HEK293T (cell line): Measurements from ENCODE around the gene TTLL3.

Experiments
- CTCF ChIA-PET: fragments of 350-600 bp; formaldehyde crosslinking; extraction: SDS; loops from one replicate; lab custom pipeline; 2021; ENCODE audit warnings: antibody characterized with exemption, inconsistent platforms; lab: Yijun Ruan, JAX
- POLR2A ChIA-PET: fragments of 350-600 bp; formaldehyde crosslinking; extraction: SDS; loops from one replicate; lab custom pipeline; 2020; ENCODE audit warnings: antibody characterized with exemption, inconsistent platforms; lab: Yijun Ruan, JAX
- DNase-seq: peaks from one replicate; pipeline ENCODE4 v3.0.0; 2012; ENCODE audit warnings: mixed read lengths; ENCODE audit errors: extremely low spot score
- ARNT ChIP-seq: fragments of 450-650 bp; IDR thresholded peaks from 2 replicates; pipeline ENCODE4 v1.6.1; 2017; ENCODE audit warnings: mild to moderate bottlenecking
- BHLHE40 ChIP-seq: fragments of 450-650 bp; IDR thresholded peaks from 2 replicates; pipeline ENCODE4 v1.6.1; 2016; ENCODE audit warnings: mild to moderate bottlenecking, moderate library complexity, borderline replicate concordance
- CTBP1 ChIP-seq: fragments of 450-650 bp; IDR thresholded peaks from 2 replicates; pipeline ENCODE4 v1.6.1; 2016; ENCODE audit warnings: borderline replicate concordance
- ELF4 ChIP-seq: fragments of 450-650 bp; IDR thresholded peaks from 2 replicates; pipeline ENCODE4 v1.6.1; 2017; ENCODE audit warnings: antibody characterized with exemption
- FOXA1 ChIP-seq: fragments of 450-650 bp; IDR thresholded peaks from 2 replicates; pipeline ENCODE4 v1.6.1; 2016; ENCODE audit warnings: mild to moderate bottlenecking
- FOXK2 ChIP-seq: fragments of 450-650 bp; IDR thresholded peaks from 2 replicates; pipeline ENCODE4 v1.6.1; 2016; ENCODE audit warnings: mild to moderate bottlenecking
- FOXM1 ChIP-seq: fragments of 450-650 bp; IDR thresholded peaks from 2 replicates; pipeline ENCODE4 v1.6.1; 2017; ENCODE audit warnings: mild to moderate bottlenecking, borderline replicate concordance
- HDGF ChIP-seq: fragments of 450-650 bp; IDR thresholded peaks from 2 replicates; pipeline ENCODE4 v1.6.1; 2017; ENCODE audit warnings: antibody characterized with exemption, borderline replicate concordance
- L3MBTL2 ChIP-seq: fragments of 450-650 bp; conservative IDR thresholded peaks from 2 replicates; pipeline ENCODE4 v1.6.1; 2016; ENCODE audit warnings: mild to moderate bottlenecking
- LEF1 ChIP-seq: fragments of 450-650 bp; IDR thresholded peaks from 2 replicates; pipeline ENCODE4 v1.6.1; 2017; ENCODE audit warnings: mild to moderate bottlenecking, borderline replicate concordance
- NFRKB ChIP-seq: fragments of 450-650 bp; IDR thresholded peaks from 2 replicates; pipeline ENCODE4 v1.6.1; 2016; ENCODE audit warnings: mild to moderate bottlenecking, moderate library complexity
- SP1 ChIP-seq: fragments of 450-650 bp; IDR thresholded peaks from 2 replicates; pipeline ENCODE4 v1.6.1; 2017
- SUZ12 ChIP-seq: fragments of 450-650 bp; IDR thresholded peaks from 2 replicates; pipeline ENCODE4 v1.6.1; 2016; ENCODE audit warnings: mild to moderate bottlenecking
- TARDBP ChIP-seq: fragments of 450-650 bp; IDR thresholded peaks from 2 replicates; pipeline ENCODE4 v1.6.1; 2016
- ZNF384 ChIP-seq: fragments of 450-650 bp; IDR thresholded peaks from 2 replicates; pipeline ENCODE4 v1.6.1; 2016
- TF ChIP-seq, protein P1 (sequence below): fragments of 450-650 bp; IDR thresholded peaks from 2 replicates; pipeline ENCODE4 v1.6.1; 2016

TTLL3 gene

DNA sequence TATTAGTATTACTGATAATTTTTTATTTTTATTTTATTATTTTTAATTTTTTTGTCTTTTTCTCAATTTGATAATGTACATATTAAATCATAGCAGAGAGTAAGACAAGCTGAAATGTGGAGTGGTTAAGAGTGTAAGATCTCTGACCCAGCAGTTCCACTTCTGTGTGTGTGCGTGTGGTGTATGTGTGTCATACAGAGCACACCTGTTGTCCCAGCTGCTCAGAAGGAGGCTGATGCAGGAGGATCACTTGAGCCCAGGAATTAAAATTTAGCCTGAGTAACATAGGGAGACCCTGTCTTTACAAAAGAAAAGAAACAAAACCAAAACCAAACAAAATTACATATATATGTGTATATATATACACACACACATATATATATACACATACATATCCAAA, 71.4 kb downstream of the TTLL3 start:
- POLR2A ChIA-PET: no interaction called here
- no peak for DNase-seq

DNA sequence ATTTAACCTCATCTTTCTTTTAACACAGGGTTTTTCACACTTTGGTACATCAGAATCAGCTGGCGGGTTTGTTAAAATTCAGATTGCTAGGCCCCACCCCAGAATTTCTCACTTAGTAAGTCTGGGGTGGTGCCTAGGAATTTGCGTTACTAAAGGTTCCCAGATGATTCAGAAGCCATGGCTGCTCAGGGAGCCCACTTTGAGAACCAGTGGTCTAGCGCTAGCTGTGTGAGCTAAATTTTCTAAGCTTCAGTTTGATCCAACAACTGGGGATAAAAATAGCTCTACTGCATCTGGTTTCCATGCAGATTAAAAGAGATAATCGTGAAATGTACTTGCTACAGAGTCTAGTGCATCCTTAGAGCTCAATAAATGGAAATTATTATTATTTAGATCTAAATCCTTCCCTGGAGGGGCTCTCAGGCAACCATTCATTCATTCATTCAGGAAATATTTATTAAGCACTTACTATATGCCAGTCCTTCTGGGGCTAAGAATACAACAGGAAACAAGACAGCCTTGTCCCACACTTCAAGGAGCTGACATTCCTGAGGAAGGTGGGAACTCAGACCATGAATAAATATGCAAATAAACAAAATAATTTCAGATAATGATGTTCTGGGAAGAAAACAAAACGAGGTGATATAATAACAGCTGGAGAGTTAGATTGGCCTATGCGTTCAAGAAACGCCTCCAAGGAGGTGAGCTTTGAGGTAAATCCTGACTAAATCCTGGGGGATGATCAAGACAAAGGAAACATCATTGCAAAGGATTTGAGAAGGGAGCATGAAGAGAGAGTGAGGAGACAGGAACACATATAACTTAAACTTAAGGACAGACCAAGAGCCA, 73.9 kb downstream of the TTLL3 start:
- ChIA-PET POLR2A (interaction anchor here (1.0 to 1.2 kb wide), 2 partner anchors 10 to 40 kb away, joined by 4 read pairs; no protein-coding TSS in a partner anchor), CTCF (no interaction called here)
- no peak for DNase-seq
- no peak for TF ChIP-seq FOXM1
- TF ChIP-seq HDGF: no peak
- TF ChIP-seq BHLHE40: no peak
- no peak for TF ChIP-seq LEF1
- TF ChIP-seq, protein P1, sequence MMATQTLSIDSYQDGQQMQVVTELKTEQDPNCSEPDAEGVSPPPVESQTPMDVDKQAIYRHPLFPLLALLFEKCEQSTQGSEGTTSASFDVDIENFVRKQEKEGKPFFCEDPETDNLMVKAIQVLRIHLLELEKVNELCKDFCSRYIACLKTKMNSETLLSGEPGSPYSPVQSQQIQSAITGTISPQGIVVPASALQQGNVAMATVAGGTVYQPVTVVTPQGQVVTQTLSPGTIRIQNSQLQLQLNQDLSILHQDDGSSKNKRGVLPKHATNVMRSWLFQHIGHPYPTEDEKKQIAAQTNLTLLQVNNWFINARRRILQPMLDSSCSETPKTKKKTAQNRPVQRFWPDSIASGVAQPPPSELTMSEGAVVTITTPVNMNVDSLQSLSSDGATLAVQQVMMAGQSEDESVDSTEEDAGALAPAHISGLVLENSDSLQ: no peak
- no peak for TF ChIP-seq FOXK2
- no peak for TF ChIP-seq NFRKB
- no peak for TF ChIP-seq SUZ12
- no peak for TF ChIP-seq L3MBTL2
- no peak for TF ChIP-seq ELF4
- no peak for TF ChIP-seq CTBP1
- no peak for TF ChIP-seq SP1
- no peak for TF ChIP-seq FOXA1
- no peak for TF ChIP-seq ARNT
- no peak for TF ChIP-seq ZNF384
- TF ChIP-seq TARDBP: no peak

More for the DNA sequence above, 71.4 kb downstream of the TTLL3 start:
- TF ChIP-seq CTBP1 (no peak), SP1 (no peak), FOXM1 (no peak)
- CTCF ChIA-PET: no interaction called here

DNA sequence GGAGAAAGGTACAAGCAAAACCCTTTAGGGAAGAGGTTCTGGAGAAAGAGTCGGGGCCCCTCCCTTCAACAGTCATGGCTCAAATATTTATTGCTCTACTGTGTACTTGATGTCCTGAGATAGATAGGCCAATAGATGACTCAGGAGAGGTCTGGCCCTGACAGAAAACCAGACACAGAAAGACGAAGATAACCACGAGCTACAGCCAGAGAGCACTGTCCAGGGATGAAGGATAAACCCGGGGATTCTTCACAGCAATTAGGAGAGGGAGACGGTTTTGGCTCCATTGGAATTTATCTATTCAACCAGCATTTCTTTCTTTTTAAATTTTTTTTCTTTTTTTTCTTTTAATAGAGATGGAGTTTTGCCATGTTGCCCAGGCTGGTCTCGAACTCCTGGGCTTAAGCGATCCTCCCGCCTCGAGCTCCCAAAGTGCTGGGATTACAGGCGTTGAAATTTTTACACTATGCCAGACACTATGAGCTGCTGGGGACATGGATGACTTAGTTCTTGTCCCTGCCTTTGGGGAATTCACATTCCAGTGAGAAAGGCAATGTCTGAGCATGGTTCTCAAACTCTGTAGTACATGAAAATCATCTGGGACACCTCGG, 74.6 kb downstream of the TTLL3 start:
- TF ChIP-seq ELF4 (no peak), TARDBP (no peak)
- POLR2A ChIA-PET: interaction anchor here (1.0 to 1.2 kb wide), 2 partner anchors 9 to 40 kb away, joined by 4 read pairs; no protein-coding TSS in a partner anchor
- DNase-seq: no peak
- CTCF ChIA-PET: interaction anchor here (0.8 kb wide), 1 partner anchor 46 kb away, joined by 3 read pairs; no protein-coding TSS in a partner anchor
